Thyroid gland (tissue), 4 donors: ENCODE data around the gene ZNF784.

Experiments
- POLR2A ChIP-seq, 2 donors: fragments of 450-650 bp; IDR thresholded peaks; one replicate each; pipeline ENCODE4 v1.6.1; 2017; ENCODE audit warnings: antibody characterized with exemption in 2 of 2, mild to moderate bottlenecking in 2 of 2, moderate library complexity in 1 of 2
- TF ChIP-seq, protein P1 (sequence below), 6 experiments: fragments of 200-600 bp in 3 of 6; fragments of 450-650 bp in 3 of 6; sonication (generic) in 3 of 6; IDR thresholded peaks; one replicate each; pipeline ENCODE4 v1.5.1; 2016 to 2019; ENCODE audit warnings: antibody characterized with exemption in 6 of 6, mild to moderate bottlenecking in 2 of 6, inconsistent platforms in 1 of 6, moderate library complexity in 1 of 6

GRCh38 chr19:55613396-55613795 is 11.0 kb downstream of the ZNF784 start:
- no peak for TF ChIP-seq POLR2A (IDR thresholded peaks at IDR 0.05)
- TF ChIP-seq, protein P1, sequence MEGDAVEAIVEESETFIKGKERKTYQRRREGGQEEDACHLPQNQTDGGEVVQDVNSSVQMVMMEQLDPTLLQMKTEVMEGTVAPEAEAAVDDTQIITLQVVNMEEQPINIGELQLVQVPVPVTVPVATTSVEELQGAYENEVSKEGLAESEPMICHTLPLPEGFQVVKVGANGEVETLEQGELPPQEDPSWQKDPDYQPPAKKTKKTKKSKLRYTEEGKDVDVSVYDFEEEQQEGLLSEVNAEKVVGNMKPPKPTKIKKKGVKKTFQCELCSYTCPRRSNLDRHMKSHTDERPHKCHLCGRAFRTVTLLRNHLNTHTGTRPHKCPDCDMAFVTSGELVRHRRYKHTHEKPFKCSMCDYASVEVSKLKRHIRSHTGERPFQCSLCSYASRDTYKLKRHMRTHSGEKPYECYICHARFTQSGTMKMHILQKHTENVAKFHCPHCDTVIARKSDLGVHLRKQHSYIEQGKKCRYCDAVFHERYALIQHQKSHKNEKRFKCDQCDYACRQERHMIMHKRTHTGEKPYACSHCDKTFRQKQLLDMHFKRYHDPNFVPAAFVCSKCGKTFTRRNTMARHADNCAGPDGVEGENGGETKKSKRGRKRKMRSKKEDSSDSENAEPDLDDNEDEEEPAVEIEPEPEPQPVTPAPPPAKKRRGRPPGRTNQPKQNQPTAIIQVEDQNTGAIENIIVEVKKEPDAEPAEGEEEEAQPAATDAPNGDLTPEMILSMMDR (IDR thresholded peaks at IDR 0.05), result no peak
